Esophagus muscularis mucosa (tissue), 4 donors: ENCODE measurements around the gene CLTC. TPM values are rescaled to one million over a fixed set of nuclear protein-coding genes. Genes with fewer than 3 reads are reported as not detected.

Source experiments
- DNase-seq: peaks from one replicate; pipeline ENCODE4 v3.0.0-alpha.2; 2017; ENCODE audit errors: extremely low spot score
- H3K27ac ChIP-seq, 4 donors: fragments of 200-600 bp; sonication (generic); replicated peaks in 1 of 4; 1 replicate in 3 of 4; 2 replicates in 1 of 4; pipeline ENCODE4 v1.5.1; 2016 to 2019; ENCODE audit warnings: mild to moderate bottlenecking in 1 of 4
- H3K27me3 ChIP-seq, 4 donors: fragments of 200-600 bp; sonication (generic); one replicate each; pipeline versions ENCODE4 v1.5.1 to v1.6.0; 2016 to 2019
- H3K36me3 ChIP-seq, 4 donors: fragments of 200-600 bp; sonication (generic); one replicate each; pipeline ENCODE4 v1.5.1; 2016 to 2019
- H3K4me1 ChIP-seq, 4 donors: fragments of 200-600 bp; sonication (generic); one replicate each; pipeline ENCODE4 v1.5.1; 2016 to 2019
- H3K4me3 ChIP-seq, 4 donors: fragments of 200-600 bp; sonication (generic); 1 replicate in 2 of 4; 2 replicates in 2 of 4; pipeline ENCODE4 v1.5.1; 2016 to 2019; ENCODE audit warnings: mild to moderate bottlenecking in 4 of 4, moderate library complexity in 1 of 4
- H3K9me3 ChIP-seq, 4 donors: fragments of 200-600 bp; sonication (generic); 1 replicate in 3 of 4; 2 replicates in 1 of 4; pipeline ENCODE4 v1.5.1; 2016 to 2019
- CTCF ChIP-seq, 3 experiments: fragments of 200-600 bp in 2 of 3; fragments of 450-650 bp in 1 of 3; sonication (generic) in 2 of 3; IDR thresholded peaks; one replicate each; pipeline ENCODE4 v1.5.1; 2017 to 2019; ENCODE audit warnings: antibody characterized with exemption in 3 of 3, mild to moderate bottlenecking in 2 of 3, moderate library complexity in 1 of 3
- EP300 ChIP-seq: sonication (generic); formaldehyde crosslinking; IDR thresholded peaks from one replicate; pipeline ENCODE4 v1.6.1; 2017; ENCODE audit warnings: antibody characterized with exemption
- POLR2A ChIP-seq: fragments of 450-650 bp; IDR thresholded peaks from one replicate; pipeline ENCODE4 v1.6.1; 2017; ENCODE audit warnings: antibody characterized with exemption, moderate library complexity, mild to moderate bottlenecking, low read depth
- POLR2AphosphoS5 ChIP-seq, 2 donors: sonication (generic); formaldehyde crosslinking; IDR thresholded peaks; one replicate each; pipeline ENCODE4 v1.6.1; 2017; ENCODE audit warnings: antibody characterized with exemption in 2 of 2
- WGBS: methylation state at CpG from one replicate; pipeline ENCODE4 v1.1.5; 2018; 5-methylcytosine and 5-hydroxymethylcytosine counted together
- intact Hi-C: fragments of 100-400 bp; cut with DNase I; formaldehyde crosslinking; loops from one replicate; pipeline ENCODE4 v1.15.1; 2023
- total RNA-seq, 4 donors: library from RNA; depleted of rRNA; stranded (reverse); fragments of >200 nt; gene quantifications; one replicate each; pipeline versions ENCODE4 v1.1.0 to v1.2.1, GENCODE V29; 2016

CLTC gene
- total RNA-seq, 4 donors from 2014 or later: 206 to 283 (median 252) TPM

- TF ChIP-seq POLR2AphosphoS5 (IDR thresholded peaks at IDR 0.05): no peak
- no peak for DNase-seq
- no peak overlapping the region for H3K4me3 ChIP-seq
- WGBS: 77% methylated on average over 4 of the region's 4 CpGs
- no peaks in the 10 kb centered on the region for H3K9me3 ChIP-seq
- no peaks in the 10 kb centered on the region for H3K27me3 ChIP-seq
- peaks cover 29 to 79% (median 67%) of the 10 kb centered on the region in 4 donors for H3K36me3 ChIP-seq
- intact Hi-C loops: no loop called here
- peaks cover 0 to 4% (median 0%) of the 10 kb centered on the region in 4 donors for H3K4me1 ChIP-seq
- no peak overlapping the region for H3K27ac ChIP-seq
Measured at GRCh38 chr17:59698143-59698542, 78.4 kb downstream of the CLTC start.

- TF ChIP-seq CTCF (IDR thresholded peaks at IDR 0.05) (no peak), POLR2AphosphoS5 (IDR thresholded peaks at IDR 0.05) (no peak), EP300 (no peak), POLR2A (no peak)
- Histone ChIP-seq H3K4me3 (no peak overlapping the region), H3K27ac (no peak overlapping the region), H3K27me3 (no peaks in the 10 kb centered on the region), H3K36me3 (peaks cover 25 to 68% (median 56%) of the 10 kb centered on the region in 4 donors), H3K9me3 (no peaks in the 10 kb centered on the region), H3K4me1 (peaks cover 0 to 9% (median 4%) of the 10 kb centered on the region in 4 donors)
- no peak for DNase-seq
- WGBS: 95% methylated on average over 7 of the region's 7 CpGs
- intact Hi-C loops: no loop called here
Measured at GRCh38 chr17:59699218-59699617, 79.5 kb downstream of the CLTC start.

GRCh38 chr17:59699786-59700185 lies 80.1 kb downstream of the CLTC start:
- Histone ChIP-seq H3K4me3 (no peak overlapping the region), H3K27me3 (no peaks in the 10 kb centered on the region), H3K4me1 (peaks cover 0 to 12% (median 5%) of the 10 kb centered on the region in 4 donors), H3K9me3 (no peaks in the 10 kb centered on the region), H3K27ac (no peak overlapping the region), H3K36me3 (peaks cover 19 to 63% (median 51%) of the 10 kb centered on the region in 4 donors)
- intact Hi-C loops: no loop called here
- WGBS: 91% methylated on average over 6 of the region's 6 CpGs
- no peak for DNase-seq
- TF ChIP-seq CTCF (IDR thresholded peaks at IDR 0.05) (no peak), POLR2A (no peak), POLR2AphosphoS5 (IDR thresholded peaks at IDR 0.05) (no peak), EP300 (no peak)

GRCh38 chr17:59702304-59702703 lies 82.6 kb downstream of the CLTC start:
- WGBS: 100% methylated on average over 6 of the region's 7 CpGs
- H3K4me1 ChIP-seq: peaks cover 14 to 35% (median 26%) of the 10 kb centered on the region in 4 donors
- no peak overlapping the region for H3K4me3 ChIP-seq
- no peaks in the 10 kb centered on the region for H3K27me3 ChIP-seq
- H3K9me3 ChIP-seq: no peaks in the 10 kb centered on the region
- TF ChIP-seq EP300 (no peak), POLR2A (no peak), POLR2AphosphoS5 (IDR thresholded peaks at IDR 0.05) (no peak), CTCF (IDR thresholded peaks at IDR 0.05) (no peak)
- intact Hi-C loops: no loop called here
- H3K27ac ChIP-seq: no peak overlapping the region
- peaks cover 5 to 37% (median 28%) of the 10 kb centered on the region in 4 donors for H3K36me3 ChIP-seq
- DNase-seq: no peak

- H3K27ac ChIP-seq: peak within 1 kb of the TSS; percentile 90 to 96 (median 92)
- TF ChIP-seq POLR2AphosphoS5 (IDR thresholded peaks at IDR 0.05): peak; percentile 95 to 97
- peak in 1 of 3 experiments; percentile 15 for TF ChIP-seq CTCF (IDR thresholded peaks at IDR 0.05)
- no peak for TF ChIP-seq EP300
- peak; percentile 70 for TF ChIP-seq POLR2A
- H3K27me3 ChIP-seq: no peaks in the 10 kb centered on the region
- intact Hi-C loops: no loop called here
- DNase-seq: peak; percentile 99
- peaks cover 0 to 4% (median 0%) of the 10 kb centered on the region in 4 donors for H3K36me3 ChIP-seq
- no peaks in the 10 kb centered on the region for H3K9me3 ChIP-seq
- peak within 1 kb of the TSS; percentile 76 to 92 (median 76) for H3K4me3 ChIP-seq
- peaks cover 29 to 52% (median 48%) of the 10 kb centered on the region in 4 donors for H3K4me1 ChIP-seq
- under 1% methylated on average over 36 of the region's 45 CpGs for WGBS
Measured at GRCh38 chr17:59707149-59707970, 87.7 kb downstream of the CLTC start, which contains the start of the genes PTRH2 and VMP1. PTRH2 (minus strand) TSS chr17:59707430; CDS start chr17:59697978, 9,452 bp downstream. VMP1 (plus strand) TSS chr17:59707654; CDS start chr17:59731447, 23,793 bp downstream.
